ENCODE measurements around the gene ARHGAP15.

Gene ARHGAP15

DNA sequence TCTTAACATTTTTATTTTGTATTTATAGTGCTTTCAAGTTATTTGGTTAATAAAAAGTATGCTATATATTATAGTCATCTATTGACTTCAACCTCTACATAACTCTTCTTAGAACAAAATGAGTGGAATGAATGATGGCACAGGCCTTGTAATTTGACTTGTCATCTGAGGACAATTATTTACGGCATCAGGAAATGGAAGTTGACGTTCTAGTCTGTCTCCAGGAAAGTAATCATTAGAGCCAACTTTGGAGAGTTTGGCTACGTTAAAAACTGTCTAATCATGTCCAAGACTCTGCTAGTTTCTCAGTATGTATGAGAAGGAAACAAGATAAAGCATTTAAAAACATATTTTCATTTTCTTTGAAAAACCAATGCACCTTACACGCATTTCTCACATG, 353.6 kb downstream of the ARHGAP15 start:
- no peak for DNase-seq (ENCODE audit: low spot score)

DNA sequence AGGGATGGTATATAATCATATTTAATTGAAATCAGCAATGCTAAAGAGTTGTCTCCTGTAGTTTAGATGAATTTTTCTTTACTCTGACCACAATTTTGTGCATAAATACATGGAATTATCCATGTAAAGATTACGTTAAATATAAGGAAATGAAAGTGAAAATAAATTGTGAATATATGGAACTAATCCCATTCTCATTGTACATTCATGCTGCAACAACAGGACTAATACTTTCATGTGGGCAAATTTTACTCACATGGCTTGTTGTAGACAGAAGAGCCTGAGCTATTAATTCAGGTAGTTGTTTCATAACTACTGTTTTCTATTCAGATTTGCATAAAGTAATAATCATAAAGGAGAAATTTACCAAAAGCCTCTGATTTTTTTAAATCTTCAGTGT, 357.8 kb downstream of the ARHGAP15 start:
- DNase-seq (ENCODE audit: low spot score) = no peak

DNA sequence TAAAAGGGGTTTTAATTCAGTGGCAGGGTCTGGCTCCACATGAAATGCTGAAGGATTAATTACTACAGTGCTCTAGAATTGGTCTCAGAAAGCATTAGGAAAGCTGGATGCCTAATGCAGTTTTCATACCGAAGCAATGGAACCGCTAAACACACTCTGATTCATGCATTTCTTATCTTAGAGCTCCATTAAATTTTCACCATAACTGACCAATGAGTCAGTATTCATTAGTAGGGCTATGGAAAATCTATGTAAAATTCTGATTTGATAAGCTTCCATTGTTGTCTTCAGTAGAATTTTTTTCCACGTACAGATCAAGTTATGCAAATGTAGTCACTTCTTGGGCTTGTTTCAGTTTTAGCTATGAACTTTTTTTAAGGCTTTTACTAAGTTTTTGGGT, 359.9 kb downstream of the ARHGAP15 start:
- no peak for DNase-seq (ENCODE audit: low spot score)

DNA sequence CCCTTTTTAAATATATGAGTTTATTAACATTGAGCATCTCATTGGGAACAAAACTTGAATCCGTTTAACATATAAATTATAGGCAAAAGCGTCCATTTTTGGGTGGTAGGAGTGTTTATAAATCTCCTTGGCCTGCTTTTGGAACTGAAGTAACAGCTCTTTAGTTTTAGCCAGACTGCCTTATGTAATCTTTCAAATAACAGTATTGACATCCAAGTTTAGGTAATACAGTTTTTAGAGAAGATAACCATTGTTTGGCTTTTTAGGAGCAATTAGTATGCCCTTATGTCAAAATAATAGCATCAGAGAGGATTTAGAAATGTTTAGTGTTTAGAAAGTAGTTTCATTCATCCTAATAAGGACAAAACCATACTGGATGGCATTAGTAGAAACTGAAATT, 361.9 kb downstream of the ARHGAP15 start:
- no peak for DNase-seq (ENCODE audit: low spot score)

DNA sequence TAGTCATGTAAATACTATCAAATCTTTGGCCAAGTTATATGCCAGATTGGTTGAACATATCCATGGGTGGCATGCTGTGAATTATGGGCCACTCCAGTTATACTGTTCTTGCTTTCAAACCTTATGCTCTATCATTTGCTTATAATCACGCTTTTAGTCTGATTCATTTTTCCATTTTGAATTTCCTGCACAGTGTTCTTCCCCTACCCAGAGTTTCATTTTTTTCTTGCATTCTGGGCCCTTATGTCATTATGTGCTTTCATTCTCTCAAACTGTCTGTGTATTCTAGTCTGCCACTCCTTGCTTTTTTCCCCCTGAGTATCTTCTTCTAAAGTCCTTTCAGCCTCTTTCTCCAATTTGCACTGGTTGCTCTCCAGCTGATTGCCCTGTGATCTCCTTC, 364.1 kb downstream of the ARHGAP15 start:
- no peak for DNase-seq (ENCODE audit: low spot score)

DNA sequence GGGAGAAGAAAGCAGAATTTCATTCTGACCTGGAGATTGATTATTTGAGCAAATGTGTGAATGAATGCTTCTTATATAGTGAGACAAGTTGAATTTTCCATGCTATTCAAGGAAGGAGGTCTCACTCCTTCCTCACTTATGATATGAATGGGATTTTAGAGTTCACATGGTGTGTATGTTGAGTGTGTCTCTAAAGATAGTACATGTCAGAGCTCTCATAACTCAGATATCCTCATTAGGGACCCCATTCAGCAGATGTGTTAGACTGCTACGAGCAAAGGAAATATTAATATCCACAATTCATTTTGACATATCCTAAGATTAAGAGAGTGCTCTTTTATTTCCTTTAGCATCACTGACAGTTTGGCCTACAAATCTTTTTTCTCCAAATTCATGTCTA, 368.5 kb downstream of the ARHGAP15 start:
- DNase-seq (ENCODE audit: low spot score) = no peak

DNA sequence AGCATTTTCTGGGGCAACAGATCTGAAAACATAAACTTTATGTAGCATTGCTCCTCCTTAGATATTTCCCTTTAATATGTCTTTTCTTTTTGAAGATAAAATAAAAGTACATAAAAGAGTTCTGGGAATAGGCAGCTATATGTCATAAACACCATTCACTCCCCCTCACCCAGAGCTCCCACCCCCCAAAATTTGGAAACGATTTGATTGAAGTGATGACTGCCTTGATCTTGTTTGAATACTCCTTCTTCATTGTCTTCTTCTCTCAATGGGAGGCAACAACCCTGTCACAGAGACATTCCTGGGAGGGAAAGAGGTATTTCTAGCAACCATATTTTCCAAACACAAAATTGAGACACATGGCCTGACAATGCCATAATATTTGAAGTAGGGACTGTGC, 369.3 kb downstream of the ARHGAP15 start:
- no peak for DNase-seq (ENCODE audit: low spot score)

DNA sequence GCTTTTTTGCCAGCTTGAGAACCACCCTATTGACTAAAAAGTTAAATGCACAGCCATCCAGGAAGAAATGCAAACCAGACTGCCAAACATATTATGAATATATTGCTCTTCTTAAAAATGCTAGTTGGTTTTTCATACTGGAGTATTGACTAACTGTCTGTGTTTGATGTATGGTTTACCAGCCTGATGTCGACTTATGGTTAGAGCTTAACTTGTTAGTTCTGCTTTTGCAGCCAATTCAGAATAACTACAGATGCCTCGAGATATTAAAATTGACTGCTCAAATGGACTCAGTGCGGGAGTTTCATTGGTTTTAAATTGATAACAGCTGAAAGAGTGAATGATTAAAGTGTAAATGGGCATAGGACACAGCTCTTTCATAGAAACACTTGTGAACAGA, 369.8 kb downstream of the ARHGAP15 start:
- no peak for DNase-seq (ENCODE audit: low spot score)

DNA sequence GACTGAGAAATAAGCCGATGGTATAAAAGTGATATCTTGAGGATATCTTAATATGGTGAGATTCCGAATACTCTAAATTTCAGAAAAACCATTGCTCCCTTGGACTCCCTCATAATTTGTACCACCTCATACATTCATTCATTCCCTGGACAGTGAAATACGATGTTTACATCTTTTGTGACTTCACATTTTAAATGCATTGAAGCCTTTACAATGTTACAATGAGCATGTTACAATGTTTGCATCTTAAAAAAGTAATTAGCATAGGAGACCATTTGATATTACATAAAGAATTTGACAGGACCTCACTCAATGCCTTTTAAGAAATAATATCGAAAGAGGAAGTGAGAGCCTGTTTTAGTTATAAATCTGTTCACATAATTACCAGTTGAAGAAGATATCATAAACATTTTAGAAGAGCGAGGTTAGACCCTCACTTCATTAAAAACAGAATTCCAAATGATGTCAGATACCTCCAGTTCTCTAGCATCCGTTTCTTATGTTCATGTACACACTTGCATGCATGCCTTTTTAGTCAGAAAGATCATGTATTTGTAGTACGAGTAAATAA, 372.0 kb downstream of the ARHGAP15 start:
- DNase-seq (ENCODE audit: low spot score) = no peak

DNA sequence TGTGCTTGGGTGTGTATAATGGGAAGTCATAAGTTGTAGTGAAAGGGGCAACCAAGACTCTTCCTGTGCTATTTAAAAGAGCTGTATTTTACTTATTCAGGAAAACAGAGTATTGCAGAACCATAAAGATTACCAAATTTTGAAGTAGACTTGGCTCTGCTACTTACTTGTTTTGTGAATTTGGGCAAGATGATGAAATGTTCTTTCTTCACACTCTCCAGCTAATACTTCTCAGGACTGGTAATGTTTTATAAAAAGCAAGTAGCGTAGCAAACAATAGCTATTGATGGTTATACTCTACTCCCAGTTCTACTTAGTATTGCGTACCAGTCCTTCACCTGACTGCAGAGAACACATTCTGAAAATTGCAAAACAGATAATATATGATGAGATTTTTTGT, 374.1 kb downstream of the ARHGAP15 start:
- no peak for DNase-seq (ENCODE audit: low spot score)

DNA sequence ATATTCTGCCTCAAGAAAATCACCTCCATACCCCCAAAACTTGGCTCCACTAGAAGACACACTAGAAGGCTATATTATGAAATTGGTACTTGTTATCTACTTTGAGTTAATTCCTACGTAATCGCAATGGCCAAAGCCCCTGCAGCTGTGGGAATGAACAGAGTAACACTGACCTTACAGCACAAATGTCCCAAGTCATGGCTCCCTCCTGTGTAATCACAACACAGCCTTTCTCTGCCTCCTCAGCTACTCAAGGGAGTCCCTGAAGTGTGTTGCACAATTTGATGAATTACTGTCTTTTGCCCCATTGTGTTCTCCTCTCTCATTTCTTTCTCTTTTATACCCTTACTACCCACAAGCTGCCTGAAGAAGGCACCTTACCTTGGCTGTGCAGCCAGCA, 375.2 kb downstream of the ARHGAP15 start:
- no peak for DNase-seq (ENCODE audit: low spot score)

DNA sequence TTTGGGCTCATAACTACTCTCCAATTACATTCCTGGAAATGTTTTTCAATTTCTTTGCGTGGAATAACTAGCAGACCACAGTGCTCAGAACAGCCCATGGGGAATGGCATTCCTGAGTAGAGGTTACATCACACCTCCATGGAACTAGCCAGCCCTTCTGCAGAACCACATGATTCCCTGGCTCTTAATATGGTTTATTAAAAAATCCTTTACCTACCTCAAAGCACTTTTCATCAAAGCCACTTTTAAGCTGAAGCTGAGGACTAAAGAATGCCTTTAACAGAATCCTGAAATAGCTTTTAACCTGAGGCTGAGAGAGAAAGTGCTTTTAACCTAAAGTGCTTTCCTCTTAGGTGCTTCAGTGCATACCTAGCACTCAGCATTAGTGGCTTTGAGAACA, 376.3 kb downstream of the ARHGAP15 start:
- no peak for DNase-seq (ENCODE audit: low spot score)

DNA sequence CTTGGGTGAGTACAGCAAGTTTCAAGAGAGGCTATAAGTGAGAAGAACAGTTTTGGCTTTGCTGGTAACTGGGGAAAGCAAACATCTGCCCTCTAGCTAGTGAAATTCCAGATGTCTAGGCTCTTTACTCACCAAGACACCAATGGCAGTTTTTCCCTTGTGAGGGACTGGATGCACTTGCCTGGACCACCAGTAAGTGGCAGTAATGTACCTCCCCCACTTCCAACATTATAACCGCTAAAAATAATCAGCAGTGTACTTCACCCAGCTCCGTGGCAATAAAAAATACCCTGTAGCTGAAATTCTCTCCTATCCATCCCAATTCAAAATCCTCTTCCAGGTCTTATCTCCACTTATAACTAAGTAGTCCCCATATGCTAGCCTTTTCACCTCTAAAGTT, 383.9 kb downstream of the ARHGAP15 start:
- peak; percentile 15 for DNase-seq (ENCODE audit: low spot score)

DNA sequence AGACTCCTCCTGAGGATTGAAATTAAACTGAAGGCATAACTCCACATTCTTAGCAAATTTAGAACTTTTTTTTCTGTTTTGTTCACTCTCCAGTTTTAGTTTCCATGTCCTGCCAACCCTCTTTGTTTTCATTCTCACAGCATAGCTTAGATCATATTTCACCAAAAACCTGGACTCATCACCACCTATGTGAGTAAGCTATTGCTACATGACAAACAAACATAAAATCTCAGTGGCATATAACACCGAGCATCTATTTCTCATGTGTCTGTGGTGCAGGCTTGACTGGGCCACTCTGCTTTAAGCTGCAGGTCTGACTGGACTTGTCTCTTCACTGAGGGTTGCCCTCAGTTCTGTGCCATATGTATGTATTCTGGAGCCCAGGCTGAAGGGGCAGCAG, 385.2 kb downstream of the ARHGAP15 start:
- DNase-seq (ENCODE audit: low spot score) = no peak

DNA sequence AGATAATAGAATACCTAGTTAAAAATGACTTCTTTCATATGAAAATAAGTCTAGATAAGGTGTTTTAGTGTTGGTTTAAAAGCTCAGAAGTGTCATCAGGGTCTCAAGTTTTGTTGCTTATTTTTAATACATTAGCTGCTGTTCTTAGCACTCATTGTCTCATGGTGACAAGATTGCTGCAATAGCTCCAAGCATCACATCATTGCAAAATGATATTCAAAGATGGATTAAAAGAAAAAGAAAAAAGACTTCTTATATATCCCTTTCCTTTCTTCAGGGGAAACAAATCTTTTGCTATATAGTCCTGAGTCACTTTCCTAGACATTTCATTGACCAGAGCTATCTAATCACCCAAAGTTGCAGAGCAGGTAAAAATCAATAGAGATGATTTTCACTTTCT, 386.1 kb downstream of the ARHGAP15 start:
- DNase-seq (ENCODE audit: low spot score) = no peak

DNA sequence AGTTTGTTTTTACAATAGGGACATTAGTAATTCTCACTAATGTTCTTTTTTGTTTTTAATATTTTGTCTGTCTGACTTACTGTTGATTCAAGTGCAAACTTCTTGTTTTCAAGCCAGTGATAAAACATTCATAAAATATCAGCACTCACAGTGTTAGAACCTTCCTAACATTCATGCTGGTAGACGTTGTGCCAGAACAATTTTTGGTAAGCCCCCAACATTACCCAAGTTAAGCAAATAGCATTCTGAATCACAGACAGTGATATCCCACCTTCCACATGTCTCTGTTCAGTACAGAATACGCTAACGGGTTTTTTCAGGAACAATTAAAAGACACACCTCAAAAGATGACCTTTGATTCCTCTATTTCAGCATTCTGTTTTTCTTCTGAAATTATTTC, 390.3 kb downstream of the ARHGAP15 start:
- DNase-seq (ENCODE audit: low spot score) = no peak

DNA sequence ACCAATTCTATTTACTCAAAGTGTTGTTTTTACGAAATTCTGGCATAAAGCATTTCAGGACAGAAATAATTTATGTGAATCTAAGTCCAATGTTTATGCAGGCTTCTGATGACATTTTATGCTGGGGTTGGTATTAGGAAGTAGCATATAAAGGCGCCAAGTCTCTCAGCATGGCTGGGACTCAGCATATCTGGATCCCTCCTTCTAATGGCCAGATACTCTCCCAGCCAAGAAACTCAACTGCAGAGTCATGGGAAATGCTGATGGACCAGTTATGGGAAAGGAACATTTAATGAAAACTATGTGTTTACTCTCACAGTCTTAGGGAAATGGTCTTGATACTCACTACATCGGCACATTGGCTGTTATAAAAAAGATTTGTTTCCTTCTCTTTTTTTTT, 392.2 kb downstream of the ARHGAP15 start:
- no peak for DNase-seq (ENCODE audit: low spot score)

DNA sequence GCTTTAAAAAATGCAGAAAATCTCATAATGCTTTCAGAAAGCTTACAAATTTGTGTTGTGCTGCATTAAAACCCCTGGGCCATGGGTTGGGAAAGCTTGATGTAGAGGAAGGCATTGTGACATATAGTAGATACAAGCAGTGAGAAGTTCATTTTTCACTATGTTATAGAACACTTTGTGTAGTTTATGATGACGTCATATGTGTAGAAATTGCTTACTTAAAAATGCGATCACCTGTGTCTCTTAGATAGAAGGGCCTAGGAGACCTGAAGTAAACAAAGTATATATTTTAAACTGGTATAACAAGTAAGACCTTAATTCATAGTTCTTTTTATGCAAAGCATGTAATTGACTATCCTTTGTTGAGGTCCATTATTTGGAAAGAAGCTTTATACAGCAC, 393.5 kb downstream of the ARHGAP15 start:
- no peak for DNase-seq (ENCODE audit: low spot score)

DNA sequence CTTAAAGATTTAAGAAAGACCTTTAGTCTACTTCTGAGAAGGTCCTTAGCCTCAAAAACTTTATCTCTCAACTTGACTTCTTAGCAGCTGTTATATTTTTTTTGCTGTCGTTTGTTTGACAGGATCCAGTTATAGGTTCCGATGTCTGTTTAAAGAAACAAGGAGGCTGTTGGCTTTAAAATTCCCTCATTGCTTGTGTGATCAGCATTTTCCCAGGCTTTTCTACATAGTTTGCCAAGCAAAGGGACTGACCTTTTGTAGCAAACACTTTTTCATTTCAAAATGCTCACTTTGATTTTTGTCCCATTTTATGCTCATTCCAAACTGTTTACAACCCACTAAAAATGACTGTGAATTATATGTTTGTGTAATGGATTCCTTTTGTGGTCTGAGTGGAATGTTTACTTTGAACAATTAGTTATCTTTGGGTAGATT, 394.9 kb downstream of the ARHGAP15 start:
- no peak for DNase-seq (ENCODE audit: low spot score)

DNA sequence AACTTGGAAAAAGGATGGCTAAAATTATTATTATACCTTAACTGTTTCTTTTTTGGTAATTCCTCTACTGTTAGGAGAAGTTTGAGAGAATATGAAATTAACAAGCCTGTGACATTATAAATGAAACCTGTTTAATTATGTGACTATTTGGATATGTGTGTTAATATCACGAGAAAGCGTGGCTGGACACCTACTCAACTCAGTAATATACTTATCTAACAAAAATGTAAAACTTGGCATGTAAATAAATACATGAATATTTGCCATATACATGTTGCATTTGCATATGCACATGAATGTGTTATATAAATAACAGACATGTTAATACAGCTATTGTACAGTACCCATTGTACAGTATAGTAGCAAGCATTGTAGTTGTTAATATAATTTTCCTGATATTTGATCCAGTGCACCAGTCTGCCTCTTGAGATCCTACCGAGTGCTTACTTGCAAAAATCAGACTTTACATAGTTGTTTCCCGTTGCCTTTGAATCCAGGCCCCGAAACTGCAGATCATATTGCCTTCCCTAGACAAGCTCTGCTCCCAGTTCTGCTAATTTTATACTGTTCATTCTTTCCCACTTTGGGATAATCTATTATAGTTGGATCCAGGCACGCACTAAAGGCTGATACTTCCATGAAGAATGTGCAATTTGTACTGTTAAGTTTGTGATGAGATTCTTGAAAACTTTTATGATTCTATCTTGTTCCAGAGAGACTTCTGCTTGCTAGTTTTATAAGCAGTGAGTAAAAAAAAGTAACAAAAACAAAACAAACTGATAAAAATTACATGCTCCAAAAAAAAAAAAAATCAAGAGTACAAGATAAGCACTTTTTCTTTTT, 395.6 kb downstream of the ARHGAP15 start:
- DNase-seq (ENCODE audit: low spot score) = no peak

DNA sequence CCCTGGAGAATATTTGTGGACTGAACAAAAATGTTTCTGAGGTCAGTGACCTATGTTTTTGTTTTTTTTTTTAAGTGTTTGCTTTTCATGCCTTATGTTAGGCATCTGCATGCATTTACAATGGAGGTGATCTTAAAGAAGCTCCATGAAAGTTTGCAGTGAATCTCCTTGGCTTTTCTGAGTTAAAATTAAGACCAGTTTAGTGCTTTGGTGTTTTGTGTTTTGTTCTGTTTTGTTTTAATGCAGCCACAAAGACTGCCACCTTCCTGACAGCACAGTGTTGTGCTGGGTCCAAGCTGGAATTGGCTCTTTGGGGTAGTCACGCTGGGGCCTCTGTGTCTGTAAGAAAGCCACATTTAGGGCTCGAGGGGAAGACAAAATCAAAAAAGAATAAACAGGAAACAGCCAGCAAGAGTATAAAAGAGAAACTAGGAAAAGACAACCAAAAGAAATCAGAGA, 396.2 kb downstream of the ARHGAP15 start:
- no peak for DNase-seq (ENCODE audit: low spot score)

DNA sequence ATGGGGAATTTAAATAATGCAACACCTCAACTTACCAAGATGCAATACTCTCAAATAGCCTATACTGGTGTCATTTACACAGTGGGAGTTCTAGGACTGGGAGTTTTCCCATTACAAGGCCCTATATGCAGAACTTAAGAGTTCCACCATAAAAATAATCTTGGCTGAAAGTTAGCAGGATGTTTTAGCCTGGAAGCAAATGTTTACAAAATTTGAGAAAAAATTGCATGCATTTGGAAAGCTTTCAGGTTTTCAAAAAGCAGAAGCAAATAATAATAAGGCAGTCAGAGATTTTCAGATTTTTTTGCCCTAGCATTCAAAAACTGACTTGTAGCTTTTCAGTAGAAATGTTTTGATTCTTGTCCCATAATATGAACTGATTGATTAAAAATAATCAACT, 397.3 kb downstream of the ARHGAP15 start:
- no peak for DNase-seq (ENCODE audit: low spot score)

DNA sequence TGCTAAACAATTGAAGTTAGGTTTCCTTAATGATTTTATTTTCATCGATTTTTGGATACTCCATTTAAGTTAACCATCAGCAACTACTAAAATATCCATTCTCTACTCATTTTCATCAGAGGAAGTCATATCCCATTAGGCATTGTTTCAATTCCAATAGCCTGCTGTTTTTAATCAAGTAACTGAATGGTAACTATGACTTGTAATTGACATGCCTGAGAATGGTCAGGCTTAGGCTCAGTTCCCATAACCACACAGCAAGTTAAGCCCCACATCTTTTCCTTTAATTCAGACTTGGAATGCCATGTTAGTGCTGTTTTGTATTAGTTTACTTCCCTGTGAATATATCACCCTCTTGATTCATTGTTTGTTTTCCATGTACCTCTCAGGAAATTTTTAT, 398.8 kb downstream of the ARHGAP15 start:
- no peak for DNase-seq (ENCODE audit: low spot score)

Data from HuH-7.5 (cell line).